ENCODE measurements around the gene PCK1. TPM values are rescaled to one million over a fixed set of nuclear protein-coding genes. Genes with fewer than 3 reads are reported as not detected.

Gene PCK1
- total RNA-seq, 1 experiment from 2014 or later, result 0.49 TPM

GRCh38 chr20:57556980-57557274, 4.0 kb upstream of the PCK1 start:
- no TSS peak for BruUV-seq (replicated peaks)
- Histone ChIP-seq H3K27ac (ENCODE audit: low read depth, low read length) (no peak overlapping the region), H3K4me3 (replicated peaks in 1 of 2; ENCODE audit: low read depth in 1 of 2, low read length in 2 of 2) (no peak overlapping the region), H3K79me2 (ENCODE audit: insufficient read depth, low read length) (no peaks in the 10 kb centered on the region), H3K27me3 (ENCODE audit: insufficient read depth, low read length) (peaks cover 64% of the 10 kb centered on the region), H3K9me3 (ENCODE audit: control insufficient read depth in 1 of 2, insufficient read depth in 1 of 2, low read depth in 1 of 2, low read length in 2 of 2) (no peaks in the 10 kb centered on the region), H3K4me1 (ENCODE audit: control insufficient read depth in 1 of 2, insufficient read depth in 2 of 2, low read length in 2 of 2) (peaks cover 2 to 13% of the 10 kb centered on the region in 2 experiments; a peak in 2 of 4 replicates), H3K4me2 (ENCODE audit: low read length) (no peak overlapping the region), H2AFZ (ENCODE audit: low read depth, low read length, poor library complexity, severe bottlenecking) (no peak overlapping the region), H3K9ac (ENCODE audit: low read length) (no peak overlapping the region), H3K36me3 (ENCODE audit: control insufficient read depth in 1 of 2, insufficient read depth in 2 of 2, low read length in 2 of 2) (no peaks in the 10 kb centered on the region), H4K20me1 (ENCODE audit: insufficient read depth) (no peaks in the 10 kb centered on the region), H3K9me2 (ENCODE audit: insufficient read depth) (no peaks in the 10 kb centered on the region)
- intact Hi-C loops (cut with micrococcal nuclease), result no loop called here
- ChIA-PET POLR2A (no interaction called here), RAD21 (ENCODE audit: low non-redundant PET in 1 of 2, low total read pairs in 2 of 2, uncharacterized antibody in 2 of 2, unreplicated experiment in 2 of 2) (no interaction called here), CTCF (no interaction called here)
- no peak for ATAC-seq
- DNase-seq (ENCODE audit: low read depth, low spot score), result no peak
- no peak for TF ChIP-seq SIN3A (IDR thresholded peaks at IDR 0.05; ENCODE audit: low read depth)
- TF ChIP-seq JUND (IDR thresholded peaks at IDR 0.05), result no peak
- no peak for TF ChIP-seq REST (IDR thresholded peaks at IDR 0.05; ENCODE audit: low read depth)
- no peak for TF ChIP-seq ZBTB33 (IDR thresholded peaks at IDR 0.05; ENCODE audit: extremely low read depth, insufficient replicate concordance, low read length)
- no peak for TF ChIP-seq RAD21 (IDR thresholded peaks at IDR 0.05; ENCODE audit: low read depth)
- TF ChIP-seq SRF (IDR thresholded peaks at IDR 0.05; ENCODE audit: low read depth), result no peak
- TF ChIP-seq POLR2A (IDR thresholded peaks at IDR 0.05; ENCODE audit: borderline replicate concordance, extremely low read depth, insufficient read depth, insufficient read length), result no peak
- TF ChIP-seq EZH2phosphoT487 (IDR thresholded peaks at IDR 0.05; ENCODE audit: borderline replicate concordance), result no peak
- no peak for TF ChIP-seq FOSL1 (IDR thresholded peaks at IDR 0.05; ENCODE audit: low read depth)
- TF ChIP-seq ELF1 (IDR thresholded peaks at IDR 0.05; ENCODE audit: borderline replicate concordance, low read depth), result no peak
- no peak for TF ChIP-seq EGR1 (IDR thresholded peaks at IDR 0.05; ENCODE audit: low read depth)
- TF ChIP-seq ZFX (IDR thresholded peaks at IDR 0.05), result no peak
- no peak for TF ChIP-seq TCF7L2 (IDR thresholded peaks at IDR 0.05; ENCODE audit: borderline replicate concordance, extremely low read depth, insufficient read depth, insufficient read length)
- TF ChIP-seq ZNF274 (IDR thresholded peaks at IDR 0.05; ENCODE audit: low read depth, low read length), result no peak
- no peak for TF ChIP-seq CTCF (IDR thresholded peaks at IDR 0.05 in 2 of 3, conservative IDR thresholded peaks at IDR 0.05 in 1 of 3; ENCODE audit: borderline replicate concordance in 1 of 3, insufficient read depth in 1 of 3, low read depth in 2 of 3, low read length in 2 of 3)

Measured in HCT116 (cell line).